GM21528 (cell line): ENCODE results near the gene FLRT3.

Experiments used
- ATAC-seq: cut with Tn5 transposase; IDR thresholded peaks from one replicate; pipeline ENCODE4 v1.9.1; 2021; ENCODE audit warnings: mild to moderate bottlenecking, moderate library complexity; ENCODE audit not compliant: unreplicated experiment, low FRiP score

Gene FLRT3

GRCh38 chr20:14331646-14332045 lies 5.8 kb downstream of the FLRT3 start:
- ATAC-seq = no peak

- ATAC-seq = no peak
These were observed 17.7 kb downstream of the FLRT3 start for GRCh38 chr20:14319704-14320103.

DNA sequence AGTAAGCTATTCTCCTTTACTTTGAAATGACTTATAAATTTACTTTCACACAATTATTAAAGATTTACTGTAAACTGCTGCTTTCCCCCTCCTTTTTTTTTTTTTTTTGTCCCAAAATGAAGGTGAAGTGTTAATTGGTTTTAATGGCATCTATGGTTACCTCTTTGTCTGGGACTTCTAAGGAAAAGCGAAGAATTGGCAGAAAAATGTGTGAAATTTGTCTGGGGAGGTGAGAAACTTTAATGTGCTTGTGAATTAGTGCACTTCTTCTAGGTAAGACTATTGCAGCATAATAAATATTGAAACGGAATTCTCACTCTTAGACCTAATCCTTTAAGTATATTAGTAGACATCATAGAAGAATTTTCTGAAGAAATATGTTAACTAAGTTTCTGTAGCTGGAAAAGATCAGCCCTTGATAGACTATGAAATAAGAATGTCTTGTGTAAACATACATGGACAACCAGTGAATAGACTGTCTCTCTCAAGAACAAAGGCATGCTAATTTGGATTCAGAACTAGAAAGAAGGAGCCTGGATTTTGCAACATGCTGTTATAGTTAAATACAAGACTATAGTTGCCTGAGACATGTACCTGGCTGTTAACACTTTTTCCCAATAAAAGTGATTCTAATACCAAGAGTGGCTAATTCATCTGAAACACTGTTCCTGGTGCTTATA lies 23.9 kb downstream of the FLRT3 start:
- no peak for ATAC-seq

DNA sequence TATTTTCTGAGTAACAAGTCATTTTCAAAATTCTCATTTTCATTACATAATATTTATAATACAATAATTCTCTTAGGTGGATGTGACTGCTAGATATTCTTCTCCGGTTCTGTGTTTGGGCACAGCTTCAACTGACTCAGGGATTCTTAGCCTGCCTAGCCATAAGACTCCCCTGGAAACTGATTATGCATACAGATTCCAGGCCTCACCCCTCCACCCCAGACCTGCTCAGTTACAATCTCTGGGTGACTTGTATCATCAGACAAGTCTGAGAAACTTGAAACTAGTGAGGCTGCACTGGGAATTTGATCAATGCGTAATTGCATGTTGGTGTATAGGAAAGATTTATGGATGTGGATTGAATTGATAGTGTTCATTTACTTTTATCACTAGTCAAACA lies 25.4 kb downstream of the FLRT3 start:
- no peak for ATAC-seq

- no peak for ATAC-seq
These were observed 26.3 kb downstream of the FLRT3 start for GRCh38 chr20:14310977-14311627.

GRCh38 chr20:14307956-14308355 lies 29.5 kb downstream of the FLRT3 start:
- ATAC-seq = no peak

DNA sequence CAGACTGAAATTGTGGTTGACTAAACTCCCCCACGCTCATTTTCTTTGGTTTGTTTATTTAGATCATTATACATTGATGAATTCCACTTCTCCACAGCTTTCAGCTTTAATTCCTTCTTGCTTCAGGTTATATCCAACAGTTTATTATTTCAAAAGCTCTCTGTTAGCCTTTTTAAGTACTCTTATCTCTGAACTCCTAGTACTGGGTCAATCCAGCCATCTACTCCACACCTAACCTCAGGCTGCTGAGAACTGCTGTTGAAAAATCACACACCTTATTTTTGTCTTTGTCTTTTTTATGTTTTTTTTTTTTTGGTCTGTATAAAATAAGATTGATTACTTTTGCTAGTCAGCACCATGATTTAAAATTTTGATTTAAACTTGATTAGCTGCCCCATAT lies 32.9 kb downstream of the FLRT3 start:
- no peak for ATAC-seq

DNA sequence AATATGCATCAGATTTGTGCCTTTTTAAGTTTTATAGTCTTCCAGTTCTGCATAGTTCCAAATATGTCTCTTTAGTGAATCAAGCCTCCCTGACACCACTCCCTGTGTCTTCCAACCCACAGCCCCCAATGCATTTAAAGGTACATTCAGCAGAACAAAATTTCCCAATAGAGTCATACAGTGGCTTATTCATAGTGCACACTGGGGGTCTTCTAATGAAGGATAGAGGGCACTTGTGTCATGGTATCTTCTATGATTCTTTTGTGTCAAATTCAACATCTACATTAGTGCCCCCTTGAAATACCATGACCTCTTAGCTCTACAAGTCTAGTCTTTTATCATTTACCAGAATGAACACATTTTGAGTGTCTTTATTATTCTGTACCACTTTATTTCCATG lies 33.8 kb downstream of the FLRT3 start:
- ATAC-seq = no peak

DNA sequence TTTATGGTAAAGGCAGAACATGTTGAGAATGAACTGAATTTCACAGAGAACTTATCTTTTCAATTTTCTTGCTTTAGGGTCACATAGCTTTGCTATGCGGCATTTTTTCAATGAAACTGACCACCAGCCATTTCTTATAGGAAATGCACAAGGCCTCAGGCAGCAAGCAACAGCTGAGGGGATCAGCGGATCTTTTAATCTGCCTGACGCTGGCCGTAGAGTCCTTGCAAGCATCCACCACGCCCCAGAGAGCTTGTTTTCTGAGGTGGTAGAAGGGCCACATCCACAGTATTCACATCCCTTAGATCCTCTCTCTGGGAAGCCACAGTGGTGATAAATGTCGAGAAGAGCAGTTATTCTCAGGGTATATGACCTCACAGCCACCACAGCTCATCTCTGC lies 34.3 kb downstream of the FLRT3 start:
- ATAC-seq = no peak

GRCh38 chr20:14299831-14300230 lies 37.6 kb downstream of the FLRT3 start:
- ATAC-seq = no peak

GRCh38 chr20:14295770-14296309 lies 41.6 kb downstream of the FLRT3 start:
- ATAC-seq = no peak

DNA sequence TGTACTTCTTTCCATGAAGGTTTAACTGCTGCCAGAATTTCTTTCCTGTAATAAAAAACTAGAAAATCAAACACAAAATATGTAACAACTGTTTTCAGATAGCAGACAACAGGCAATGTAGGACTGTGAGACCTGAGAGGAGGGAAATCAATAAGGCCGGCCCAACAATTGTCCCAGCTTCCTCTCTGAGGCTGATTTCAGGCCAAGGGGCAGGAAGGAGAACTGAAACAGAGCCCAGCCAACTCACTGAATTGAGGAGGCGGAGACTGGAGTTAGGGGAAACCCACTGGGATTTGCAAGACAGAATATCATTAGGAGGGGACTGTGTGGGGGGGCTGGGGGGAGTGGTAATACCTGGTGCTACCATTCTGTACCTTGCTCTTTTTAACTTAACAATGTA lies 42.2 kb downstream of the FLRT3 start:
- ATAC-seq = no peak

DNA sequence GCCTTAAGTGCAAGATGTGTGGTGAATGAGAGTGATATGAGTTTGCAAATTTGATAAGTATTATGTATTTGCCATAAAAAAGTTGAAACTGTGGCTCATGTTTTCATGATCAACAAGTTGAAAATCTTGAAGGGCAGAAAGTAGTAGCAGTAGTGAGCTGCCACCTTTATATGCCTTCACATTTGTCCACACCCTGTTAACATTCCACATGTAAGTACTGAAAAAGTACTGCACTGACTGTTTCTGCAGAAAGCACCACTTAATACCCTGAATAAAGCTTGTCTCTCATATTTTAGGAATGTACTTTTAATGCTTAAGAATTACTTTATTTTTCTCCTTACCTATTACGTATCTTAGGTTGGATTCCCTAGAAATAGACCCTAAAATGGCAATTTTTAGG lies 45.9 kb downstream of the FLRT3 start:
- no peak for ATAC-seq

- ATAC-seq = no peak
These were observed 48.8 kb downstream of the FLRT3 start for GRCh38 chr20:14288341-14289330.

- ATAC-seq = no peak
These were observed 53.0 kb downstream of the FLRT3 start for GRCh38 chr20:14284443-14284842.

DNA sequence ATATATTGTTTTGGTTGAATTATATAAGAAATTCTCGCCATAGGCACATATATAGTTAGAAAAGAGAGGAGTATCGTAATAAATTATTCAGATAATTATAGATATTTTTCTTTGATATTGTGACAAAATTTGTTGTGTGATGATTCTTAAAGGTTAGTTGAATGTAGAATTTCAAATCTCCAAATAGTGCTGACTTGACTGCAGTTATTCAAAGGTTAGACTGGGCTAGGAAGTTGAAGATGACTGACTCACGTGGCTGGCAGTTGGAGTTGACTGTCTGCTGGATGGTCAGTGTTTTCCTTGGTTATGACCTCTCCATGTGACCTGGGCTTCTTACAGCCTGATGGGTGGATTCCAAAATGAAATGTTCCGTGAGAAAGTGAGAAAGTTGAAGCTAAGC lies 55.3 kb downstream of the FLRT3 start:
- no peak for ATAC-seq
